ENCODE data around the gene TNNT2.

Gene TNNT2

DNA sequence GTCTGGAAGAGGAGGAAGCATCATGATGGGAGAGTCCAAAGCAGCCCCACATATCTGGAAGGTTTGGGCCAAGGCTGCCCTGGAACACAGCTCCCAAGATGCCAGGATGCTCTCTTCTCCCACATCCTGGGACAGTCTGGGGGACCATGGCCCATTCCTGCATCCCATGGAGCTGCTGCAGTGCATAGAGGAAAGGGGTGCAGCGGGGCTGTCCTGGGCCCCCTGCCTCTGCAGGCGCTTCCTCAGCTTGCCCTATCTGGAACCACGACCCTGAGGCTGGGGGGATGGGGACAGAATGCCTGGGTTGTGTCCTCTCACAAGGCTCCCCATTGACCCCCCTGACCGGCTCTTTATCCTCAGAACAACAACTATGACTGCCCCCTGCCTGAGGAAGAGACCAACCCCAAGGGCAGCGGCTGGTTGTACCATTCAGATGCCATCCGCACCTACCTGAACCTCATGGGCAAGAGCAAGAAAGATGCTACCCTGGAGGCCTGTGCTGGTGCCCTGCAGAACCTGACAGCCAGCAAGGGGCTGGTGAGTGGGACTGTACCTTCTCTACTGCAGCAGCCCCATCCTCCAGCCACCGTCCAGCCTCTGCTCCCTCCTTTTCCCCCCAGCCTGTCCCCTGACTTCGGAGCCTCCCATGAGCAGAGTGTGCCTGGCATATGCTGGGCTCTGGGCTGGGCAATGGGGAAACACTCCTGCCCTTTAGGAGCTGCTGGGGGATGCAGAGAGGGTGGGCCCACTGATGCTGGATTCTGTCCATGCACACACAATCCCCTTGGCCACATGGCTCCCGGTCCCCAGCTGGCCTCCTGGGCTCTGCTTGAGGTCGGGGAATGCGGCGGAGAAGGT lies 54.6 kb downstream of the TNNT2 start:
- TF ChIP-seq GATA3 (IDR thresholded peaks at IDR 0.05; ENCODE audit: low read depth, low read length) (no peak), GATA2 (IDR thresholded peaks at IDR 0.05; ENCODE audit: low read depth, low read length) (no peak)

DNA sequence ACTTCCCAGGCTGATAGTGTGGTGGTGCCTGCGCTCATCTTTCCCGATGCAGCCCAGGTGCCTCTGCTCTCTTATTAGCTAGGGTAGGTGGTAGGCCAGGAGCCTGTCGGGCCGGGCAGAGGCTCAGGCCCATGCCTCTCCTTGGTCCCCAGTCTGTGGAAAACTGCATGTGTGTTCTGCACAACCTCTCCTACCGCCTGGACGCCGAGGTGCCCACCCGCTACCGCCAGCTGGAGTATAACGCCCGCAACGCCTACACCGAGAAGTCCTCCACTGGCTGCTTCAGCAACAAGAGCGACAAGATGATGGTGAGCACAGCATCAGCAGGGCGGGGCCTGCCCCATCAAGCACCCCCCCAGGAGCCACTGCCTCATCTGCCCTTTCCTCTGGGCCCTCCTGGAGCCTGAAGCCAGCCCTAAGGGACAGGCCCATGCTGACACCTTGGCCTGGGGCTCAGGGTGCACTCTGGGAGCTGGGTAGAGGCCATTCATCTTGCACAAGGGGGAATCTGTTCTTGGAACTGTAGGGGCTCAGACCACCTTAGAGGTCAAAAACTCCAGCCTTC lies 55.6 kb downstream of the TNNT2 start:
- no peak for TF ChIP-seq GATA2 (IDR thresholded peaks at IDR 0.05; ENCODE audit: low read depth, low read length)
- TF ChIP-seq GATA3 (IDR thresholded peaks at IDR 0.05; ENCODE audit: low read depth, low read length): no peak

DNA sequence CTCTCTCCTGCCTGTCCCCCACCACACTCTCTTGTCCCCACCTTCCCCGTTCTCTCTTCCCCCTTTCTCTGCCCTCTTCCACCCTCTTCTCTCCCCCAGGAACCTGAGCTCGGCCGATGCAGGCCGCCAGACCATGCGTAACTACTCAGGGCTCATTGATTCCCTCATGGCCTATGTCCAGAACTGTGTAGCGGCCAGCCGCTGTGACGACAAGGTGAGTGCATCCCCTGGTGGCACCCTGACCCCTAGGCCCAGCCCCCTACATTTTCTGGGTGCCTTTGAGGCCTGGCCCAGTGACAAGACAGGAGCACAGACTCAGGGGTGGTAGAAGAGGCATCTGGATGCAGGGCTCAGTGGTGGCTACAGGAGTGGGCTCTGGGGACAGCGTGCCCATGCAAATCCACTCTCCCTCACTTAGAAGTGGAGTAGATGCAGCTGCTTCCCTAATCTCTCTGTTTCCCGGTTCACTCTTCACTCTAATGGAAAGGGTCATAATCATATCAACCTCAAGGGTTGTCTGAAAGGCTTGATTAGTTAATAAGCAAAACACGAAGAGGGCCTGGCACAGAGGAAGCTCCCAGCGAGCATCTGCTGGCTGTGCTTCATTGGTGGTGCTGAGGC lies 57.2 kb downstream of the TNNT2 start:
- TF ChIP-seq GATA2 (IDR thresholded peaks at IDR 0.05; ENCODE audit: low read depth, low read length) (no peak), GATA3 (IDR thresholded peaks at IDR 0.05; ENCODE audit: low read depth, low read length) (no peak)

GRCh38 chr1:201319631-201320030 lies 57.8 kb downstream of the TNNT2 start:
- no peak for TF ChIP-seq GATA3 (IDR thresholded peaks at IDR 0.05; ENCODE audit: low read depth, low read length)
- TF ChIP-seq GATA2 (IDR thresholded peaks at IDR 0.05; ENCODE audit: low read depth, low read length): no peak

GRCh38 chr1:201318504-201319340 lies 58.8 kb downstream of the TNNT2 start:
- TF ChIP-seq GATA2 (IDR thresholded peaks at IDR 0.05; ENCODE audit: low read depth, low read length) (no peak), GATA3 (IDR thresholded peaks at IDR 0.05; ENCODE audit: low read depth, low read length) (no peak)

GRCh38 chr1:201317551-201317950 lies 59.9 kb downstream of the TNNT2 start:
- TF ChIP-seq GATA3 (IDR thresholded peaks at IDR 0.05; ENCODE audit: low read depth, low read length) (no peak), GATA2 (IDR thresholded peaks at IDR 0.05; ENCODE audit: low read depth, low read length) (no peak)

DNA sequence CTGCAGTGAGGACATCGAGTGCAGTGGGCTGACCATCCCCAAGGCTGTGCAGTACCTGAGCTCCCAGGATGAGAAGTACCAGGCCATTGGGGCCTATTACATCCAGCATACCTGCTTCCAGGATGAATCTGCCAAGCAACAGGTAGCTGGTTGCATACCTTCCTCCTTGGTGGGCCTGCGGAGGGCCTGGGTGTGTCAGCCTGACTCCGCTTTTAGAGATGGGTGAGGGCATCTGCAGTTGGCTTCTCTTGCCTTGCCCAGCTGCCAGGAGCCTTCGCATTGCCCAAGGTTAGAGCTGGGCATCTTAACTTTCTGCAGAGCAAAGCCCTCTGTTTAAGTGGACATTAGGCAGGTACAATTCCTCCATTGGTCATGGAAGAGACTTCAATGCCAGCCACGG lies 60.9 kb downstream of the TNNT2 start:
- TF ChIP-seq GATA3 (IDR thresholded peaks at IDR 0.05; ENCODE audit: low read depth, low read length) (no peak), GATA2 (IDR thresholded peaks at IDR 0.05; ENCODE audit: low read depth, low read length) (no peak)

DNA sequence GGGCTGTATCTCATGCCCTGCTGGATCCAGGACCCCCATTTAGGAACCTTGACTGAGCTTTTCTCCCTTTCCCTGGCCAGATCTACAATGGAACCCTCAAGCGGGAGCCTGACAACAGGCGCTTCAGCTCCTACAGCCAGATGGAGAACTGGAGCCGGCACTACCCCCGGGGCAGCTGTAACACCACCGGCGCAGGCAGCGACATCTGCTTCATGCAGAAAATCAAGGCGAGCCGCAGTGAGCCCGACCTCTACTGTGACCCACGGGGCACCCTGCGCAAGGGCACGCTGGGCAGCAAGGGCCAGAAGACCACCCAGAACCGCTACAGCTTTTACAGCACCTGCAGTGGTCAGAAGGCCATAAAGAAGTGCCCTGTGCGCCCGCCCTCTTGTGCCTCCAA lies 64.4 kb downstream of the TNNT2 start:
- no peak for TF ChIP-seq GATA2 (IDR thresholded peaks at IDR 0.05; ENCODE audit: low read depth, low read length)
- no peak for TF ChIP-seq GATA3 (IDR thresholded peaks at IDR 0.05; ENCODE audit: low read depth, low read length)

DNA sequence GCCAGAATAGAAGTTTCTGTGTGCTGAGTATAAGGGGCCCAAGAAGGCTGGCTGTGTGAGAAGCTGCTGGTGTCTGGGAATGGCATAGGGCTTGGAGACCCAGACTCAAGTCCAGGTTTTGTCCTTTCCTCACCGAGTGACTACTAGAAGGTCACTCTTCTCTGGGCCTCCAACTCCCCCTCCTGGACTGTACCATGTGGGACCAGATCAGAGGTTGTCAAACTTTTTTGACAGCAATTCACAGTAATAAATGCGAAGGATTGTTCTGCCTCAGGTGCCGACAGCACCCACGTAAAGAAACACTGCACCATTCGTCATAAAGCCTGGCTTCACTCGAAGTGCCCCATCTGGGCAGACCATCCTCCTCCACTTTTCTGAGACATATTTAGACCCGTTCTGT lies 65.2 kb downstream of the TNNT2 start:
- TF ChIP-seq GATA2 (IDR thresholded peaks at IDR 0.05; ENCODE audit: low read depth, low read length) (no peak), GATA3 (IDR thresholded peaks at IDR 0.05; ENCODE audit: low read depth, low read length) (no peak)

GRCh38 chr1:201311356-201312011 lies 66.0 kb downstream of the TNNT2 start:
- TF ChIP-seq GATA2 (IDR thresholded peaks at IDR 0.05; ENCODE audit: low read depth, low read length): no peak
- TF ChIP-seq GATA3 (IDR thresholded peaks at IDR 0.05; ENCODE audit: low read depth, low read length): no peak

GRCh38 chr1:201310986-201311355 lies 66.5 kb downstream of the TNNT2 start:
- TF ChIP-seq GATA2 (IDR thresholded peaks at IDR 0.05; ENCODE audit: low read depth, low read length): no peak
- no peak for TF ChIP-seq GATA3 (IDR thresholded peaks at IDR 0.05; ENCODE audit: low read depth, low read length)

GRCh38 chr1:201310251-201310985 lies 67.1 kb downstream of the TNNT2 start:
- TF ChIP-seq GATA3 (IDR thresholded peaks at IDR 0.05; ENCODE audit: low read depth, low read length) (no peak), GATA2 (IDR thresholded peaks at IDR 0.05; ENCODE audit: low read depth, low read length) (no peak)

DNA sequence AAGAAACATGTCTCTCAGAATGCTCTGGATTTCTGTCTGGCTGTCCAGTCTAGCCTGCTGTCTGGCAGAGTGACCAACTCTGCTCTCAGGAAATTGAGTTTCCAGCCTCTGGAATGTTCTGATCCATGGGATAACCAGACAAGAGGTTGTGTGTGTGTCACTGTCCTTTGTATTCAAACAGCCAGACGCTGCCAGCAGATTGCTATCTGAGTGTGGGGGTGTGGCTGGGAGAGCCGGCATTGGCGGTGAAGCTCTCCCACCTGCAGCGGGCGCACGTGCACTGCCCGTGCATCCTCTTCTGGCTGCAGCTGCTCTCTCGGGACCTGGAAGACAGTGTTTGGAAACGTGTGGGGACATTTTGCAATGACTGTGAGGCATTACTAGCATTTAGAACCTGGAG lies 68.1 kb downstream of the TNNT2 start:
- TF ChIP-seq GATA3 (IDR thresholded peaks at IDR 0.05; ENCODE audit: low read depth, low read length) (peak; percentile 100), GATA2 (IDR thresholded peaks at IDR 0.05; ENCODE audit: low read depth, low read length) (peak; percentile 100)
